ENCODE data around the gene FOXA3. TPM values are rescaled to one million over a fixed set of nuclear protein-coding genes. Genes with fewer than 3 reads are reported as not detected.

Gene FOXA3
- polyA plus RNA-seq, 3 donors: 3.6 to 32.1 TPM; not detected in 1

DNA sequence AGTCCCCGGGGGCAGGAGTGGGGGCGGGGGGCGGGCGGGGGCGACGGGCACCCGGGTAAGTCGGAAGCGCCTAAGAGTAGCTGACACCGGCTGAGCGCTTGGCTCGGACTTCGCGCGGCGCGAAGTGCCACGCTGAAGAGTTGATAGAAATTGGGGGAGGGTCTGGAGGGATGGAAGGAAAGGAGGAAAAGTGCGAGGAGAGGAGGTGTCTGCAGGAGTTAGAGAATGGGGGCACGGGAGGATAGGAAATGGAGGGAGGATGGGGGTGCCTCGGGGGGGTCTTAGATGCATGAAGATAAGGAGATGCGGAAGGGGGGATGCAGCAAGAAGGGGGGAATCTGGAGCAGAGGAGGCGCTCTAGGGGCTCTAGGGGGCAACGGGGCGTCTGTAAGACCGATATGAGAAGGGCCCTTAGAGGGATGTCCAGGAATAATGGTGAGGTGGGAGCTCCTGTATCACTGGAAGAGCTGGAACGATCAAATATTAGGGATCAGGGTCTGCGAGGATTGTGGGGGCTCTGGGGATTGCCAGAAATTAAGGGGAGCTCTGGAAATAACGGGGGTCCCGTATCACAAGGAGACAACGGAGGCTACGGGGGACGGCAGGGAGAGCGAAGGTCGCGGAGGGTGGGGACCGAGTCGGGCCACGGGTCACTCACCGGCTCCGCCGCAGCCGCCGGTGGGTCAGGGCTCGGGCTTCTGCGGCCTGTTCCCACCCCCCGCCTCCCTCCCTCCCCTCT is 38.0 kb downstream of the FOXA3 start, which contains the start of gene MYPOP:
TSS of gene MYPOP (minus strand) at position 702 of the 739 bp plus-strand sequence. CDS start 840 bp downstream, outside the sequence.
- 0 to 1% (median 1%) methylated on average over 35 to 47 of the region's 47 CpGs for WGBS, 3 donors
- no peak within 1 kb of the TSS for H3K27ac ChIP-seq (ENCODE audit: low read depth, low read length)

DNA sequence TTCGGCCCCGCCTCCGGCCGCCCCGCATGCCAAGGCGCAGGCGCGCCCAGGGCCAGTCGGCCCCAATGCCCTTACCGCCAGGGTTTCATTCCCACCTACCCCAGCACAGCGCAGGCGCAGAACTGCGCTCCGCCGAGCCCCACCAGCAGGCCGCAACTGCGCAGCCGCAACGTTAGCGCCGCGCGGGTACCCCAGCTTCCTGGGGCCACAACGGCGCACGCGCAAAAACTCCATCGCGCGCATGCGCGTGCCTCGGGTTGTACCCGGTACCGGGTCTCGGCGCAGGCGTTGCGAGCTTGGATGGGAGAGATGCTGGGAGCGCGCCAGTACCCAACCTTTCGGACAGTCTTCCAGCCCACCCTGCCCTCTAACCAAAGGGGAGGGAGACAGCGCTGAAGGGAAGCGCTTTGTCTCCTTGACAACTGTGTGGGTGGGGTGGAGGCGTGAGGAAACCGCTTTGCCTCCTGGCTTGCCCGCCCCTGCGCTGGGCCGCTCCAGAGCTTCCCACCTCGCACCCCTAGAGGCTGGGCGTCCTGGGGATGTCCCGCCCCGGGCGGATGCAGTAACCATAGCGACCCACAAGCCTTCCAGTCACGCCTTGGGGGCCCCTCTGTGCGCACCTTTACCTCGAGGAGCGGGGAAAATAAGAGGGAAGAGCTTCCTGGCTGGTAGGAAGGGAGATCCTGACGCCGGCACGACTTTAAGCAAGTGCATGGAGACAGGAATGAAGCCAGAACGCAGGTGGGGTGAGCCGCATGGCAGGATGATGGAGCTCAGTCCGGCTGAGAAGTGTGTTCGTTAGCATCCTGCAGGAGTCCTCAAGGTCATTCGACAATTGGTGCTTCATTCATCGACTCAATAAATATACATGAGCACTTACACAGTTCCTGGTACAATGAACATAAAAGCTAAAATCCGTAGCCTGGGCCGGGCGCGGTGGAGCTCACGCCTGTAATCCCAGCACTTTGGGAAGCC is 38.8 kb downstream of the FOXA3 start:
- no peak overlapping the region for H3K27ac ChIP-seq (ENCODE audit: low read depth, low read length)
- 1 to 2% (median 2%) methylated on average over 69 to 73 of the region's 73 CpGs for WGBS, 3 donors

DNA sequence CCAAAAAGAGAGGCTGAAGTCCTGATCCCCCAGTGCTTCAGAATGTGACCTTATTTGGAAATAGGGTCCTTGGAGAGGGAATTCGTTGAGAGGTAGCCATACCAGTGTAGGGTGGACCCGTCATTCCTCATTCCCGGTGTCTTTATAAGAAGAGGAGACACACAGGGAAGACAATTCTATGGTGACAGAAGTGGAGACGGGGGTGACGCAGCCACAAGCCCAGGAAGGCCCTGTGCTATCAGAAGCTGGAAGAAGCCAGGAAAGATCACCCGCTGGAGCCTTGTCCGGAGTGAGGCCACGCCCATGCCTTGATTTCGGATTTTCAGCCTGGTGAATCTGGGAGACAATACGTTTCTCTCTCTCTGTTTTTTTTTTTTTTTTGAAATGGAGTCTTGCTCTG is 40.9 kb downstream of the FOXA3 start:
- 81 to 83% (median 81%) methylated on average over 10 of the region's 10 CpGs for WGBS, 3 donors
- H3K27ac ChIP-seq (ENCODE audit: low read depth, low read length): no peak overlapping the region

DNA sequence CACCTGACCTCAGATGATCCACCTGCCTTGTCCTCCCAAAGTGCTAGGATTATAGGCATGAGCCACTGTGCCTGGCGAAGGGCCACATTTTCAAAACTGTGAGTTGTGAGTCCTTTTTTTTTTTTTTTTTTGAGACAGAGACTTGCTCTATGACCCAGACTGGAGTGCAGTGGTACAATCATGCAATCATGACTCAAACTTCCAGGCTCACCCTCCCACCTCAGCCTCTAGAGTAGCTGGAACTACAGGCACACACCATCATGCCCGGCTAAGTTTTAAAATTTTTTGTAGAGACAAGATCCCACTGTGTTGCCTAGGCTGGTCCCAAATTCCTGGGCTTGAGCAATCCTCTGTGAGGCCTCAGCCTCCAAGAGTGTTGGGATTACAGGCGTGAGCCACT is 42.1 kb downstream of the FOXA3 start:
- H3K27ac ChIP-seq (ENCODE audit: low read depth, low read length): no peak overlapping the region
- 81 to 90% (median 88%) methylated on average over 3 of the region's 3 CpGs for WGBS, 3 donors

DNA sequence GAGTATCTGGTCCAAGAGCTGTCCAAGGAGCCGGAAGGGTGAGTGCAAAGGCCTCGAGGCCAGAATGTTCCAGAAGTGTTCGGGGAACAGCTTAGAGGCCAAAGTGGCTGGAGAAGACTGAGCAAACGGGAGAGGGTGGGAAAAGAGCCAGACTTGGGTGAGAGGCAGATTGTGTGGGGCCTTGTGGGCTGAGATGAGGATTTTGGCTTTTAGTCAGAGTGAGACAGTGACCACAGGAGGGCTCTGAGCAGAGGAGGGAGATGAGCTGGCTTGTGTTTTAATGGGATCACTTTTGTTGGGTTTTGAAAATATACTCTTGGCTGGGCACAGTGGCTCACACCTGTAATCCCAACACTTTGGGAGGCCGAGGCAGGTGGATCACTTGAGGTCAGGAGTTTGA is 44.8 kb downstream of the FOXA3 start:
- WGBS, 3 donors: 66 to 78% (median 72%) methylated on average over 5 of the region's 5 CpGs
- H3K27ac ChIP-seq (ENCODE audit: low read depth, low read length): no peak overlapping the region

DNA sequence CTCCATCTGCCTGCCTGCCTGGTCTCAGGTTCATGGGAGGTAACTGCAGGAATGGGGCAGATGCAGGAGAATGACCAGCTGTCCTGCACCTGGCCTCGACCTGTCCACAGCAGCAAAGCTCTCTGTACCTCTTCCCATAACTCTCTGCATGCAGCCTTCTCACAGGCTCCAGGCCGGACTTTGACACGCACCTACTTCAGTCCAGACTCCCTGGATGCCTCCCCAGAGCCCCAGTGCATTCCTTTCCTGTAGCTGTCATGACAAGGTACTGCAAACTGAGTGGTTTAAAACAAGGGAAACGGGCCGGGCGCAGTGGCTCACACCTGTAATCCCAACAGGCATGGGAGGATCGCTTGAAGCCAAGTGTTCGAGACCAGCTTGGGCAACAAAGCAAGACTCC is 47.2 kb downstream of the FOXA3 start:
- H3K27ac ChIP-seq (ENCODE audit: low read depth, low read length): no peak overlapping the region
- WGBS, 3 donors: 62 to 77% (median 69%) methylated on average over 8 of the region's 8 CpGs

- WGBS, 3 donors: 56 to 64% (median 62%) methylated on average over 44 of the region's 44 CpGs
- H3K27ac ChIP-seq (ENCODE audit: low read depth, low read length): no peak within 1 kb of the TSS
Observed at GRCh38 chr19:45913874-45914830, 50.0 kb downstream of the FOXA3 start, which contains the start of gene NANOS2. NANOS2 (minus strand) TSS chr19:45914778; CDS start chr19:45914693, 85 bp downstream.

- 53 to 70% (median 63%) methylated on average over 4 of the region's 4 CpGs for WGBS, 3 donors
- no peak overlapping the region for H3K27ac ChIP-seq (ENCODE audit: low read depth, low read length)
Observed at GRCh38 chr19:45917421-45918091, 53.4 kb downstream of the FOXA3 start.

- 63 to 72% (median 65%) methylated on average over 4 of the region's 4 CpGs for WGBS, 3 donors
Observed at GRCh38 chr19:45918721-45919120, 54.6 kb downstream of the FOXA3 start.

GRCh38 chr19:45919678-45920077 is 55.6 kb downstream of the FOXA3 start:
- H3K27ac ChIP-seq (ENCODE audit: low read depth, low read length): no peak overlapping the region
- 40 to 59% (median 49%) methylated on average over 7 of the region's 7 CpGs for WGBS, 3 donors

More at GRCh38 chr19:45918721-45919120, 54.6 kb downstream of the FOXA3 start:
- H3K27ac ChIP-seq (ENCODE audit: low read depth, low read length): no peak overlapping the region

DNA sequence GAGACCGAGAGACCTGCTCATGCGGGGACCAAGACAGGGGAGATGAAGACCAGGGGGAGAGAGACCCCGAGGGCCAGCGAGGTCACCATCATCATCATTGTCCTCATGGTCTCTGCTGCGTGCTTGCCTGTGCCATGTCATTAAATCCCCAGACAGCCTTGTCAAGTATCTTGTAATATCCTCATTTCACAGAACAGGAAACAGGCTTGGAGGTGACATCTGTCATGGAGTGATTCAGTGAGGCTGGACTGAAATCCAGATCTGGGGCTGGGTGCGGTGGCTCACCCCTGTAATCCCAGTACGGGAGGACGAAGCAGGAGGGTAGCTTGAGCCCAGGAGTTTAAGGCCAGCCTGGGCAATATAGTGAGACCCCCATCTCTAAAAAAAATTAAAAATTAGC is 56.3 kb downstream of the FOXA3 start:
- WGBS, 3 donors: 54 to 68% (median 65%) methylated on average over 8 of the region's 8 CpGs
- no peak overlapping the region for H3K27ac ChIP-seq (ENCODE audit: low read depth, low read length)

- WGBS, 3 donors: 56 to 71% (median 66%) methylated on average over 9 of the region's 9 CpGs
- no peak overlapping the region for H3K27ac ChIP-seq (ENCODE audit: low read depth, low read length)
Observed at GRCh38 chr19:45922281-45922680, 58.2 kb downstream of the FOXA3 start.

Other genes with a start within 250 kb of the FOXA3 start
- 10 to 100 TPM; 17.5 to 29.2 (median 22.3) TPM for gene EML2, start 224.9 kb upstream of the FOXA3 start, polyA plus RNA-seq
- 10 to 100 TPM in 1 of 3 donors, 1 to 10 TPM in 2; 5.6 to 20.2 (median 7.2) TPM for gene GIPR, start 196.1 kb upstream of the FOXA3 start, polyA plus RNA-seq
- 100 to 1,000 TPM; 175 to 370 (median 310) TPM for gene SNRPD2, start 172.4 kb upstream of the FOXA3 start, polyA plus RNA-seq
- 1 to 10 TPM; 3.9 to 5.4 (median 4.9) TPM for gene QPCTL, start 171.7 kb upstream of the FOXA3 start, polyA plus RNA-seq
- 1 to 10 TPM; 7.0 to 8.0 (median 7.3) TPM for gene FBXO46, start 133.4 kb upstream of the FOXA3 start, polyA plus RNA-seq
- under 1 TPM; 0.01 to 0.11 (median 0.02) TPM for gene MEIOSIN, start 130.9 kb upstream of the FOXA3 start, polyA plus RNA-seq
- gene SIX5, start 95.1 kb upstream of the FOXA3 start, polyA plus RNA-seq: 10 to 100 TPM; 19.7 to 33.3 (median 23.3) TPM
- gene DMPK, start 81.8 kb upstream of the FOXA3 start, polyA plus RNA-seq: 100 to 1,000 TPM in 1 of 3 donors, 10 to 100 TPM in 2; 36.1 to 119 (median 40.8) TPM
- gene DMWD, start 71.5 kb upstream of the FOXA3 start, polyA plus RNA-seq: 10 to 100 TPM; 13.9 to 43.0 (median 35.8) TPM
- gene RSPH6A, start 49.0 kb upstream of the FOXA3 start, polyA plus RNA-seq: under 1 TPM in 1 of 3 donors, not detected in 2; 0.03 TPM
- 10 to 100 TPM; 25.9 to 57.0 (median 36.8) TPM for gene SYMPK, start 1.2 kb upstream of the FOXA3 start, polyA plus RNA-seq
- gene IRF2BP1, start 21.8 kb downstream of the FOXA3 start, polyA plus RNA-seq: 10 to 100 TPM in 2 of 3 donors, 1 to 10 TPM in 1; 7.7 to 13.9 (median 10.0) TPM
- gene MYPOP, start 38.3 kb downstream of the FOXA3 start, polyA plus RNA-seq: 1 to 10 TPM; 2.9 to 3.4 (median 3.4) TPM
- not detected for gene NANOS2, start 50.5 kb downstream of the FOXA3 start, polyA plus RNA-seq
- 1 to 10 TPM in 2 of 3 donors, under 1 TPM in 1; 0.49 to 7.4 (median 2.8) TPM for gene NOVA2, start 109.5 kb downstream of the FOXA3 start, polyA plus RNA-seq
- gene CCDC61, start 131.1 kb downstream of the FOXA3 start, polyA plus RNA-seq: 1 to 10 TPM; 7.2 to 8.6 (median 7.8) TPM
- 1 to 10 TPM in 2 of 3 donors, not detected in 1; 7.6 to 8.7 TPM for gene PGLYRP1, start 158.7 kb downstream of the FOXA3 start, polyA plus RNA-seq
- under 1 TPM in 1 of 3 donors, not detected in 2; 0.02 TPM for gene IGFL4, start 176.7 kb downstream of the FOXA3 start, polyA plus RNA-seq